Activated CD8-positive, alpha-beta T cell treated with anti-CD3 and anti-CD28 coated beads for 36 hours (primary cell): Measurements from ENCODE around the gene SLC27A2. TPM values are rescaled to one million over a fixed set of nuclear protein-coding genes. Genes with fewer than 3 reads are reported as not detected.
"Not testable (repeated sequence)": the region's sequence is repeated elsewhere in the genome, so short reads cannot be mapped to it uniquely, and the experiment has no call there.

Source experiments
- ATAC-seq: fragments of 200-7000 bp; cut with Tn5 transposase; one replicate; pipeline ENCODE4 v1.10.0; 2021; ENCODE audit warnings: mild to moderate bottlenecking, moderate library complexity
- CTCF ChIA-PET: fragments of 350-600 bp; sonication (Branson Sonifier 250); formaldehyde crosslinking; loops from one replicate; lab custom pipeline; 2021; ENCODE audit warnings: antibody characterized with exemption; lab: Charles Lee
- POLR2A ChIA-PET: fragments of 350-600 bp; sonication (Branson Sonifier 250); formaldehyde crosslinking; loops from one replicate; lab custom pipeline; 2021; ENCODE audit warnings: antibody characterized with exemption; lab: Charles Lee
- DNase-seq: peaks from one replicate; pipeline ENCODE4 v3.0.0-alpha.2; 2020
- H3K27ac Mint-ChIP-seq: one replicate; pipeline ENCODE4 v1.8.0; 2021; ENCODE audit warnings: mild to moderate bottlenecking, mixed read lengths
- H3K27me3 Mint-ChIP-seq: one replicate; pipeline ENCODE4 v1.8.0; 2021; ENCODE audit warnings: mixed read lengths
- H3K36me3 Mint-ChIP-seq: one replicate; pipeline ENCODE4 v1.8.0; 2021; ENCODE audit warnings: low read depth, mixed read lengths
- H3K4me1 Mint-ChIP-seq: one replicate; pipeline ENCODE4 v1.8.0; 2021; ENCODE audit warnings: low read depth, mixed read lengths
- H3K4me3 Mint-ChIP-seq: one replicate; pipeline ENCODE4 v1.8.0; 2021; ENCODE audit warnings: mild to moderate bottlenecking, moderate library complexity, mixed read lengths
- H3K9me3 Mint-ChIP-seq: one replicate; pipeline ENCODE4 v1.8.0; 2021; ENCODE audit warnings: mixed read lengths
- CTCF ChIP-seq: fragments of 200-600 bp; IDR thresholded peaks from one replicate; pipeline ENCODE4 v1.8.0; 2022; ENCODE audit warnings: antibody characterized with exemption, mild to moderate bottlenecking
- intact Hi-C: fragments of 100-400 bp; cut with micrococcal nuclease; formaldehyde crosslinking; loops from one replicate; pipeline ENCODE4 v1.10.0; 2022
- total RNA-seq, 2 experiments: library from RNA; stranded (reverse); gene quantifications; one replicate each; pipeline ENCODE4 v1.2.3, GENCODE V29; 2021

Gene SLC27A2
- total RNA-seq, 2 experiments from 2014 or later, result 9.8 to 9.9 TPM

DNA sequence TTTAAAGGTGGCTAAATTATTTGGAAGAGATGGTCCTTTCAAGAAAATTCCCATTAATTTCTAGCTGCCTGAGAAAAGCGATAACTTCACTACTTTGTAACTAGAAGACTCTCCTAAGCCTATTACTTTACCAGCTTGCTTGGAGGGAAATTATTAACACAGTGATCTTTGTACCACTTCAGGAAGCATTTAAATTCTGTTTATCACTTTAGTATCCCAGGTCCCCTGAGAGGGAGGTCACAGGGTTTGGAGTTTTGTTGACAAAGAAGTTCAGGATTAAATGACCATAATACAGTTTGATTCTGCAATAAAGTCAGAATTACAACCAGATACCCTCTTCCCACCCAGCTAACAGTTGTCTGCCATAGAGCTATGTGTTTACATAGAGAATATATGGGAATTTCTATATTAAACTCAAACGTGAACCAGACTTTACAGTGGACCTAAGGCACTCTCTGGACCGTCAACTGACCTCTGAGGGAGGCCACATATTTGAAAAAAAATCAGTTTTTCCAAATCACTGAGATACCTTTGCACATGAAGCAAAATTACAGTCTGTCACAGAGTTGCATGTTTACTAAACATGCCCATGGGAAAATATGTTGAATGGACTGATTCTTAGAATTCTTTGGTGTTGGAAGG is 3.0 kb downstream of the SLC27A2 start:
- Mint-ChIP-seq H3K9me3 (no peaks in the 10 kb centered on the region), H3K4me1 (peaks cover 9% of the 10 kb centered on the region), H3K36me3 (peaks cover 6% of the 10 kb centered on the region), H3K27ac (no peak overlapping the region), H3K4me3 (no peak overlapping the region), H3K27me3 (peaks cover 17% of the 10 kb centered on the region)
- ATAC-seq, result no peak
- no peak for TF ChIP-seq CTCF
- ChIA-PET POLR2A (no interaction called here), CTCF (interaction anchor here (1.6 to 3.3 kb wide), 3 partner anchors 64 to 132 kb away, joined by 5 to 27 read pairs (median 7); no protein-coding TSS in a partner anchor)
- DNase-seq, result no peak
- intact Hi-C loops, result loop anchor here (5.0 kb wide), 2 partner anchors 77 to 132 kb away; no protein-coding TSS in a partner anchor

- H3K27ac Mint-ChIP-seq, result no peak overlapping the region
- peaks cover 6% of the 10 kb centered on the region for H3K36me3 Mint-ChIP-seq
- peaks cover 9% of the 10 kb centered on the region for H3K4me1 Mint-ChIP-seq
- H3K9me3 Mint-ChIP-seq, result no peaks in the 10 kb centered on the region
- H3K4me3 Mint-ChIP-seq, result no peak overlapping the region
- ATAC-seq (no peak), DNase-seq (no peak)
- intact Hi-C loops, result no loop called here
- TF ChIP-seq CTCF, result no peak
- POLR2A ChIA-PET, result no interaction called here
- H3K27me3 Mint-ChIP-seq, result peaks cover 8% of the 10 kb centered on the region
- CTCF ChIA-PET, result interaction anchor here (1.4 kb wide), 1 partner anchor 130 kb away, joined by 3 read pairs; no protein-coding TSS in a partner anchor
Observed at GRCh38 chr15:50186090-50186489, 4.1 kb downstream of the SLC27A2 start.

- no peak for TF ChIP-seq CTCF
- Mint-ChIP-seq H3K9me3 (no peaks in the 10 kb centered on the region), H3K27me3 (peaks cover 4% of the 10 kb centered on the region), H3K4me3 (no peak overlapping the region), H3K4me1 (peaks cover 9% of the 10 kb centered on the region), H3K36me3 (peaks cover 6% of the 10 kb centered on the region), H3K27ac (no peak overlapping the region)
- ChIA-PET POLR2A (no interaction called here), CTCF (interaction anchor here (1.4 kb wide), 1 partner anchor 129 kb away, joined by 3 read pairs; no protein-coding TSS in a partner anchor)
- intact Hi-C loops, result no loop called here
- ATAC-seq (no peak), DNase-seq (no peak)
Observed at GRCh38 chr15:50186752-50187151, 4.8 kb downstream of the SLC27A2 start.

DNA sequence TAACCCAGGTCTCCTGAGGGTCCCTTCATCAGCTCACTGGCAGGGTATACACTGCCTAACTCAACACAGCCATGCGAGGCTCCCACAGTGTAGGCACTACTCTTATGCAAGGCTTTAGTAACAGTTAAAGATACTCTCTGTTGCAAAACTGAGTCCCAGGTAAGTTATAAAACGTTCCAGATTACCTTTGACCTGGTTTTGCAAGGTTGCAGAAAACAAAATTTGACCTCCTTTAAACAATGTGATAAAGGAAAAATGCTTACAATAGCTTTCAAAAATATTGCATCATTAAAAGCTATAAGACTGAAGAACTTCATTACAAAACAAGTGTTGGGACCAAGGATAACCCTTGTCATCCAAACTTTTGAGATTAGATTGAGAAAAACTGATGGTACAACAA is 5.5 kb downstream of the SLC27A2 start:
- Mint-ChIP-seq H3K36me3 (peaks cover 6% of the 10 kb centered on the region), H3K4me1 (peaks cover 9% of the 10 kb centered on the region), H3K27ac (no peak overlapping the region), H3K4me3 (no peak overlapping the region), H3K9me3 (no peaks in the 10 kb centered on the region), H3K27me3 (peaks cover 4% of the 10 kb centered on the region)
- CTCF ChIA-PET, result no interaction called here
- intact Hi-C loops, result no loop called here
- no peak for ATAC-seq
- TF ChIP-seq CTCF, result no peak
- POLR2A ChIA-PET, result no interaction called here
- DNase-seq, result no peak

- no peak overlapping the region for H3K4me3 Mint-ChIP-seq
- peaks cover 8% of the 10 kb centered on the region for H3K36me3 Mint-ChIP-seq
- ChIA-PET CTCF (no interaction called here), POLR2A (interaction anchor here (0.8 kb wide), 1 partner anchor 10 kb away, joined by 3 read pairs; no protein-coding TSS in a partner anchor)
- intact Hi-C loops, result no loop called here
- no peak for DNase-seq
- no peak for TF ChIP-seq CTCF
- peaks cover 6% of the 10 kb centered on the region for H3K4me1 Mint-ChIP-seq
- H3K9me3 Mint-ChIP-seq, result no peaks in the 10 kb centered on the region
- H3K27ac Mint-ChIP-seq, result no peak overlapping the region
- H3K27me3 Mint-ChIP-seq, result peaks cover 2% of the 10 kb centered on the region
- no peak for ATAC-seq
Observed at GRCh38 chr15:50187997-50188396, 6.0 kb downstream of the SLC27A2 start.

DNA sequence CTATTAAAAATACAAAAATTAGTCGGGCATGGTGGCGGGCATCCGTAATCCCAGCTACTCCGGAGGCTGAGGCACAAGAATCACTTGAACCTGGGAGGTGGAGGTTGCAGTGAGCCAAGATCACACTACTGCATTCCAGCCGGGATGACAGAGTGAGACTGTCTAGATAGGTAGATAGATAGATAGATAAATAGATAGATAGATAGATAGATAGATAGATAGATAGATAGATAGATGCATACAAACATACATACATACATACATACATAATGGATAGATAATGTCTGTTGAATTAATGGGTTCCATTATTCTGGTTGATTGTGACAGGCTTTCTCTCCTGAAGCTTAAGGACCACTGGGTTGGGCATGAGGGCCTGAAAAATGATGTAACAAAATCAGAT is 6.8 kb downstream of the SLC27A2 start:
- H3K27me3 Mint-ChIP-seq, H3K27ac Mint-ChIP-seq, H3K9me3 Mint-ChIP-seq, DNase-seq, intact Hi-C loops, H3K36me3 Mint-ChIP-seq, H3K4me3 Mint-ChIP-seq, H3K4me1 Mint-ChIP-seq, ATAC-seq: not testable (repeated sequence)
- CTCF ChIA-PET, result interaction anchor here (2.8 kb wide), 1 partner anchor 127 kb away, joined by 10 read pairs; no protein-coding TSS in a partner anchor
- POLR2A ChIA-PET, result interaction anchor here (0.8 kb wide), 1 partner anchor 10 kb away, joined by 3 read pairs; no protein-coding TSS in a partner anchor
